GM19324 (cell line): ENCODE data around the gene ANO6.

Experiments
- ATAC-seq: cut with Tn5 transposase; IDR thresholded peaks from one replicate; pipeline ENCODE4 v1.9.1; 2021; ENCODE audit warnings: mild to moderate bottlenecking, moderate library complexity; ENCODE audit not compliant: unreplicated experiment, low FRiP score

The ANO6 gene

DNA sequence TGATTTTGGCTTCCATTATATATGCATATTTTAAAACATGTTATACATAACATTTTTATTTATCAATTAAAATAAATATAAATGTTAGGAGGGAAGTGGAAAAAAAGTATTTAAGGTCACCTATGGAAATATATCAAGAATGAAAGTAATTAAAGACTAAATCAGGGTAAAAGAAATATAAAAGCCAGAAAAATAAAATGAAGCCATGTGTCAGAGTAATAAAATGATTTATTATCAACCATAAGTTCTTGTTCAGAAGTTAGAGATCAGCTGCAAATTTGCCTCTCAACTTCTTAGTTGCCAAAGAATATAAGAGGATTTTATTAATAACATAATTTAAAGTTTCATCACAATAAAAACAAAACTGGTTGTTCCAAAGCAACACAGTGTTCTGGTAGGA is 121.9 kb downstream of the ANO6 start:
- ATAC-seq: no peak

DNA sequence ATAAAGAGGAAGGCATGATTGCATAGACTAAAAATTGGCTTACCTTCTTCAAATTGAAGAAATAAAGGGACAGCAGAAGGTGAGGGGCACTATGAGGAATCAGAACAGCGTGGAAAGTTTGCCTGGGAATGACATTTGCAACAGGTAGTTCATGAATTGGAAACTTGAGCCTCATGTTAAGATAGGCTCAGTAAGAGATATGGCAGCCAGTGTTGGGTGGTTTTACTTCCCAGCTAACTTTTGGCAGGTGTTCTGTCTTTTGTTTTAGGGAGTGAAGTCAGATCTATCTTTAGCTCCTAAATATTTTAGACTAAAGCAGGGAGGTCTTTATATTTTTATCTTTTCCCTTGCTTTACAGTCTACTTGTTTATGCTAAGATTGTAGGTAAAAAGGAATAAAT is 122.4 kb downstream of the ANO6 start:
- no peak for ATAC-seq

DNA sequence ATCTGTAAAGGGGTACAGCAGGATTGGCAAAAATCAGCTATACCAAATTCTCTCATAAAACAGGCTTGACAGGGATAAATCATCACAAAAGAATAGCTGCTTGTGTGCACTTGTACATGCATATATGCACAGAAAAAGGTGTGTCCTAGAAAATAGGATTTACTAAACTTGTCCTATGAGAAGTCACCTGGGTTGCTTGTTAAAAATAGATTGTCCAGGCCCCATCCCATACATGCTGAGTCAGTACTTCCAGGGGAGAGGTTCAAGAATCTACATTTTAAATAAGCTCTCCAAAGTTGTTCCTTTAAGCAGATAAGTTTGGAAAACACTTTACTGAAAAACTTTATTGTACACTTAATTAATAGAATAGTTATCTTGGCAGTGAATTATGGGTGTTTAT is 123.1 kb downstream of the ANO6 start:
- no peak for ATAC-seq

DNA sequence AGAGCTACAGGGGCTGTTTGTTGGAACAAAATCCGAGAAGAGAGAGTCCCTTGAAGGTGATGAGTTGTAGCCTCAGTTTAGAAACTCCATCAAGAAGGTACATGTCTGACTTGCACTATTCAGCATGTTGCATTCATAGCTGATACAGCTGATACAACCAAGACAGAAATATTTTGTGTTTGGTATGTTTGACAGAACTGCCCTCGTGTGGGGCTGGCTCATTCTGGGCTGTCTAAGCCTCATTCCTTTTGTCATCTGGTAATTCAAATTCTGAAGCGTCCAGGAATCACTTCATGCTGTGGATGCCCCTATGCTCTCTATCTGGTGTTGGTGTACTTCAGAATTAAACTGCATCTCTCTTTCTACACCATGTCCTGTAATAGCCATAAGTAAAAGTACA is 126.3 kb downstream of the ANO6 start:
- no peak for ATAC-seq

DNA sequence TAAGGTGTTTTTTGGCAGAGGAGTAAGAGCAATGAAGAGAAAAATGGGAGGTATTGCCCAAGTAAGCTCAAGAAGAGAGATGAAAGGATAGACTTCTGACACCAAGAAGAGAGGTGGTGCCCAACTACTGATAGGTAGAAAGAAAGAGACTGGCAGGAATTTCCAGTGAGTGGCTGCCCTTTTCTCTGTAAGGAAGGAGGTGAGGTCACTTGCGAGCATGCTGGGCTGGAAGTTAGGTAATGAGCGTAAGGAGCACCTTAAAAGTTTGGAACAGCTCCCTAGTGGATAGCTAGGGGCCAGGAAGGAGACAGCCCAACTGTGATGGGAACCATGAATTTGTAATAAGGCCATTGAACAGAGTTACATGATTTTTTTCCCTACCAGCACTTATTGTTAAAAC is 127.0 kb downstream of the ANO6 start:
- ATAC-seq: no peak

DNA sequence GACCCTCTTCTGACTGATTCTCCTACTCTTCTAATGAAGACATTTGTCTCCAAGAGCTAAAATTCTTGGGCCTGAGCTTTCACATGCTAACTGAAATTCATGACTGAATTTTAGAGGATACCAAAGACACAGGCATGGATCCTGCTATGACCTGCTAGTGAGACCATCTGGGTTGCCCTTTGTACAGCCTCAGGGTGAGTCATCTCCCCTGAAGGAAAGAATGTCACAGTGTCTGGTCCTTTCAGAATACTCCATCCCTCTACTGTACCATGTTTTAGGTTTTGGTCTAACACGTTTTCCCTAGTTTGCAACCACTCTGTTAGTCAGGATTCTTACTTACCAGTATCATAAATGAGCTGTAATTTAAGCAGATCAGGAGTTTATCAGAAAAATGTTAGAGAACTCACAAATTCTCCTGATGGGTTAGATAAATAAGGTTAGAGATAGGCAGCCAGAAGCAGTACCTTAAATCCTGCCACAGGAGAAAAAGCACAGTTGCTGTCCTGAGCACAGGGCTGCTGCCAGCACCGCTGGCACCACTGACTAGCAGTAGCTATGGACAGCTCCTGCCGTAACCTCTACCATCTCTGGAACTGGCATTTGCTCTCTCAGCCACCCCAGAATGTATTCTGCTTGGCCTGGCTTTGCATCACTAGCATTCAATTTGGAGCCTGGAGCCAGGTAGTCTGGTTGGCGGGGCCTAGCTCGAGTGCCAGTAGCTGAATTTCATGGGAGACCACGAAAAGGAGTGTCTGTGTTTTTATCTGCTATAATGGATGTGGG is 127.6 kb downstream of the ANO6 start:
- no peak for ATAC-seq

DNA sequence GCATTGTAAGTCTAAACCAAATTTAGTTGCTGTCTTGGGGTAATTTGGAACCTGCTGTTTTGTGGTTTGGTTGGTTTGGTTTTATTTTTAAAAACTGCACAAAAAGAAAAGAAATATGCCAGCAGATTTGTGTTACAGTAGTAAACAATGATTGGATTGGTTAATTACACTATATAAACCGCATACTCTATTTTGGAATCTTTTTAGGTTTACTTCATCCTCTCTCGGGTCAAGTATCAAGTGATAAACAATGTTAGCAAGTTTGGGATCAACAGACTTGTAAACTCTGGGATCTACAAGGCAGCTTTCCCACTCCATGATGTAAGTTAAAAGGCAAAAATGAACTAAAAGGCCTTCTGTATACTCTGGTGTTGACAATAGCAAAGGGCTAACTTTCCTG is 132.4 kb downstream of the ANO6 start:
- ATAC-seq: no peak

DNA sequence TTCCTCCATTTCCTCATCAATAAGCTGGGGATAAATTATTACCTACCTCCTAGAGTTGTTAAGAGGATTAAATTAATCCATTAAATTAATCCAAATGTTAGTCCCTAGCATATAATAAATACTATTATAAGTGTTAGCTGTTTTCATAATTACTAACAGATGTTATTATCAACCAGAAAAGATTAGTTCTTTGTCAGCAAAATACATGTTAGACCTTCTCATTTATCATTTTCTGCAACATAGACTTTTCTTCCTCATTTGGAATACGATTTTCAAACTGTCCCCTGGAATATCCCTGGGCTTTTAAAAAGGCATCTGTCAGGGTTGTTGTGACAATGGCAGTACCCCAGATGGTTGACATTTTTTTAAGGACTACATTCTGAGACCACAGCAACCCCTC is 133.1 kb downstream of the ANO6 start:
- no peak for ATAC-seq

DNA sequence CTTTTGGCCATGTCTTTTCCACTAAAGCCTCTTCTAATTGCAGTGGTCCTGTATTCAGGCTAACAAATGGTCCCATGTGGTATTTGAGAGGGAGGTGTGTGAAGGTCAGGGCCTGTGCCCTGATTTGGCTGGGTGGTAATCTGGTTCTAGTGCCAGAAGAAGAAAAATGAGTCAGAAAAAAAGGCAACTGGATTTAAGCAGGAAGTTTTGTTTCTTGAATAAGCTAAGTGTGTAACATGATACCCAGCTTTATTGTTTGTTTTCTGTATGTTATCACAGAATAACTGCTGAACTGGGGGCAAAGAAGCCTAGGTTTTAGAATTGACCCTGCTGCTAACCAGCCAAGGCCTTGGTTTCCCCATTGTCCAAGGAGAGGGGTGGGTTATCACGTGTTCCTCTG is 134.0 kb downstream of the ANO6 start:
- no peak for ATAC-seq

DNA sequence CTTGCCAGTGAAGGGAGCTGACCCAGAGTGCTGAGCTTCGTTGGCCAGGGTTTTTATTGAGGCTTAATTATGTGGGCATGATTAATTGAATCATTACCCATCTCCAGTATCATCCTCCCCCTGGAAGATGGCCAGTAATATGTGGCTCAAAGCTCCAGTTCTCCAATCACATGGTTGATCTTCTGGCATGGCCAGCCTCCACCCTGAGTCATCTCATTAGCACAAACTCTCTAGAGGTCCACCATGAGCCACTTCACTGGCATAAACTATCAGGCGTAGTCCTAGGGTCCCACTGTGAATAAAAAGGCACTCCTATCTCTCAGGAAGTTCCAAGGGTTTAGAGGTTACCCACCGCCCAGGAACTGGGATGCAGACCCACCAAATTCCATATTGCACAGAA is 135.0 kb downstream of the ANO6 start:
- ATAC-seq: no peak

DNA sequence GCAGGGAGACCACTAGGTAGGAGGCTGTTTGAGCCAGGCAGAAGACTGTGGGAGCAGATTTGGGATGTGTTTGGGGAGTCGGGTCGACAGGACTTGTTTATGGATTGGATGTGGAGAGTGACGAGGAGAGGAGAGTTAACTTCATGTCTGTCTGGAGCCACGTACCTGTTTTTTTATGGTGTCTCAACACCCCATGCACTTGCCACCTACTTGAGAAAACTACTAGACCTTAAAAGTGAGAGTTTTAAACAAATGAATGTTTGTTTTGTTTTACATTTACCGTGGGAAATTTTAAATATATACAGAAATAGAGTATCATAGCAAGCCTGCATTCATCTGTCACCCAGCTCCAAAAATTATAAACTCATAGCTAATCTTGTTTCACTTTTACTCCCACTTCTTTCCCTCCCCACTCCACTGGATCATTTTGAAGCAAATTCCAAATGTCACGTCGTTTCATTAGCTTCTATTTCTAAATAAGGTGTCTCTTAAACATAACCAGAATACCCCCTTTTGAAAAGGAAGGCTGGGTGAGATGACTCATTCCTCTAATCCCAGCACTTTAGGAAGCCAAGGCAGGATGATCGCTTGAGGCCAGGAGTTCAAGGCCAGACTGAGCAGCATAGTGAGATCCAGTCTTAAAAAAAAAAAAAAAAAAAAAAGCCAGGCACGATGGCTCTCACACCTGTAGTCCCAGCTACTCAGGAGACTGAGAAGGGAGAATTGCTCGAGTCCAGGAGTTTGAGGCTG is 136.2 kb downstream of the ANO6 start:
- ATAC-seq: no peak

DNA sequence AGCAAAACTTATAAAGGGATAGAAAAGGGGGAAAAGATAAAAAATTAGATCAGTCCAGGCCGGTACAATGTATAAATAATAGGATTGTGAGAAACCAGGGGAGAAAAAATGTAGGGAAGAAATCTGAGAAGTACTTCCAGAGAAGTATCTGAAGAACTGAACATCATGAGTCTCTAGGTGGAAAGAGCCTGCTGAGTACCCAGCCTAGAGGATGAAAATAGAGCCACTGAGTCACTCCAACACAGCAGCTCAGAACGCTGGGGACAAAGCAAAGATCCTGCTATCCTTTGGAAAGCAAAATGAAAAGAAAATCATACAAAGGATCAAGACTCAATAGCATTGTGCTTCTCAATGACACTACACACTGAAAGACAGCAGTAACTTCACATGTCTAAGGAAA is 138.0 kb downstream of the ANO6 start:
- peak; percentile 11 for ATAC-seq

DNA sequence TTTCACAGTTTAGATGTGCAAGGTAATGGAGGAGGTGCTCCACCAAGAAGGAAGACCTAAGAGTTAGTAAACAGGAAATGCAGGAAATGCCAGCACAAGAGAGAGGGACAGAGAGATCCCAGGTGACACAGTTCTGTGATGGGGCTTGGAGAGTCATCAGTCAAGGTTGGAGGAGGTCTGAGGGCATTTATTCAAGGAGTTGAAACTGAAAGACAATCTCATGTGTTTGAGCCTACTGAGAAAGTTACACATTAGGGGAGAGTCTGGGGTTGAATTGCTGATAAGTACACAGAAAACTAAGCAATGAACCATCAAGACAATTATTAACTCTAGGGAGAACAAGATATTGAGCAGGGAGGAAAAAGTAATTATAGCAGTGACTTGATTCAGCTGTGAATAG is 138.5 kb downstream of the ANO6 start:
- ATAC-seq: peak; percentile 89

DNA sequence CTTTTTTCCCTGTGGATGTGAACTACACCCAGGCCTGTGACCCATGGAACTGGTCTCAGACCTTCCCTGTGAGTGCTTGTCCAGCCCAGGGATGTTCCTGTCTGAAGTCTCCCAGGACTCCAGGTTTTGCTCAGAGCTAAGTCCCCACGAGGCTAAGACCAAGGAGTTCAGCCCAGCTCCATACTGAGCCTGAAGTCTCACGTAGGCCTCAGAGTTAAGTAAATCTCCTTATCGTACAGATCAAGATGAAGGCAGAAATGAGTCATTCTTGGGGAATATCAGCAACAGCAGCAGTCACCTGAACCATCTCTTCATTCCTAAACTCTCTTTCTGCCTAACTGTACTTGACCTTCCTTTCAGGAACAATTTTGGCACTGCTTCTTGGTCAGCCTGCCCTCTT is 139.8 kb downstream of the ANO6 start:
- no peak for ATAC-seq

DNA sequence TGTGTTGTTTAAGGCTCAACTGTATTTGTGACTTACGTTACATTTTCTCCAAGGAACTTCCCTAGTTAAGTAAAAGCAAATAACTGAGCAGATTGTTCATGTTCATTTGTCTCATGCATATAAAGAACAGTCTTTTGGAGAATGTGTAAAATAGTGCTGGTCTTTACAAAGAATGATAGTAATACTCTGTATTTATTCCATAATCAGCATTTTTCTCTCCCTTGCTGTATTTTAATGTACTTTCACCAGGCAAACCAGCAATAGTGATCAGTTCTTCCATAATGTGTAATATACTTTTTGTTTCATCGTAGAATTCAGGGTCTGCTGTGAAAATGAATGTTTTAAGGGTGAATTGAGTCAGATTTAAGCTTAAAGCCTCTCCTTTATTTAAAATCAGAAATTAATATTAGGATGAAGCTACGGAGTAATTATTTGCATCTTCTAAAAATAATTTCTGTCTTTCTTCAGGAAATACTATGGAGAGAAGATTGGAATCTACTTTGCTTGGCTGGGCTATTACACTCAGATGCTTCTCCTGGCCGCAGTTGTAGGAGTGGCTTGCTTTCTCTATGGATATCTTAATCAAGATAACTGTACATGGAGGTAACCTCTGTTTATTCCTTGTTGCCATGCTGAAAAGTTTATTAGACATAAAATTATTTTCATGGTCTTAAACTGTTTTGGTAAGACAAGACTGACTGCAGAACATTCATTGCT is 141.1 kb downstream of the ANO6 start:
- no peak for ATAC-seq

DNA sequence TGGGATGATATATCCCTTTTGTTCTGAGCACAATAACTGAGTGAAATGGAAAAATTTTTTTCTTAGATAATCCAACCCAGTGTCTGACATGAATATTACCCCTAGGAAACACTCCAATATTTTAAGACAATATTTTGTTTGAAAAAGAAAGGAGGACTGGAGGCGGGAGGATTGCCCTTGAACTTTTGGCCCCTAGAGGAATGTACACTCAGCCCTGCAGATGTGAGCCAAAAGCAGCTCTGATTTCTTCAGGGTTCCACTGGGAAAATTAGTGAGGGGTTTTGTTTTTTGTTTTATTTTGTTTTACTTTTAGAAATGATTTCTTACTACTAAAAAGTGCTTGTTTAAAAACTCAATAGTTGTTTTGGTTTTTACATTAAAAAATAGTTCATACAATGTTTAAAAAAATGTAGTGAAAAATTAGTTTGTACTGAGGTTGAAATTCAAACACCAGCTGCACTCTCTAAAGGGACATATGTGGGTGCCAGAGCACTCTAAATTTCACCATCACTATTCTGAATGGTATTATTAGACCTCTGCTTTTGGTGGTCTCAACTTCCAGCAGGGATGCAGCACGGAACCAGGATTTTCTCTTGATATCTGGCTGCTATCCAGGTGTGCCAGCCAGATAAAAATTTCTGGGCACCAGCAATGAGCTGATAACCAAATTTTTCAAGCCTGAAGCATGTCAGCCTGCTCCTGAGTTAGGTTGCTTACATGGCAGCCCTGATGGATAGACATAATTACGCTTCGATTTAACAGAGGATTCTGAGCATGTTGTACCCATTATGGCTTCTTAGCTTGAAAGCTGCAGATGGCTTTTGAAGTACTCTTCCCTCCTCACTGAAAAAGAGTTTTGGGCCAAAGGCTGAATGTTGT is 141.9 kb downstream of the ANO6 start:
- ATAC-seq: no peak

DNA sequence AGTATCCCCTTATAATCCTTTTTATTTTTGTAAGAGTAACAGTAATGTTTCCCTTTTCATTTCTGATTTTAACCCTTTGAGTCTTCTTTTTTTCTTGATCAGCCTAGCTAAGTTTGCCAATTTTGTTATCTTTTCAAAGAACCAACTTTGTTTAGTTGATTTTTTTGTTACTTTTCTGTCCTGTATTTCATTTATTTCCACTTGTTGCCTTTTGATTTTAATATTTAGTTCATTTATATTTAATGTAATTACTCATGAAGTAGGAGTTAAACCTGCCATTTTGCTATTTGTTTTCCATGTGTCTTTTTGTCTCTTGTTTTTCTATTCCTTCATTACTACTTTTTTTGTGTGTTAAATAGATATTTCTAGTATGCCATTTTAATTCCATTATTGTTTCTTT is 146.4 kb downstream of the ANO6 start:
- ATAC-seq: no peak

DNA sequence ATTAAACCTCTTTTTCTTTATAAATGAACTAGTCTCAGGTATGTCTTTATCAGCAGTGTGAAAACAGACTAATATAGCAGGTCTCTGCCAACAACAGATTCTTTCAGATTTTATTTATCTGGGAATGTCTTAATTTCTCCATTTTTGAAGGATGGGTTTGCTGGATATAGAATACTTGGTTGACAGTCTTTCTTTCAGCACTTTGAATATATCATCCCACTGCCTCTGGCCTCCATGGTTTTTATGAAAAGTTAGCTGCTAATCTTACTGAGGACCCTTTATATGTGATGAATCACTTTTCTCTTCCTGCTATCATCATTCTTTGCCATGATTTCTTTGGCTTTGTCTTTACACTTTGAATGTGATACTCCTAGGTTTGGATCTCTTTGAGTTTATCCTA is 148.0 kb downstream of the ANO6 start:
- no peak for ATAC-seq

DNA sequence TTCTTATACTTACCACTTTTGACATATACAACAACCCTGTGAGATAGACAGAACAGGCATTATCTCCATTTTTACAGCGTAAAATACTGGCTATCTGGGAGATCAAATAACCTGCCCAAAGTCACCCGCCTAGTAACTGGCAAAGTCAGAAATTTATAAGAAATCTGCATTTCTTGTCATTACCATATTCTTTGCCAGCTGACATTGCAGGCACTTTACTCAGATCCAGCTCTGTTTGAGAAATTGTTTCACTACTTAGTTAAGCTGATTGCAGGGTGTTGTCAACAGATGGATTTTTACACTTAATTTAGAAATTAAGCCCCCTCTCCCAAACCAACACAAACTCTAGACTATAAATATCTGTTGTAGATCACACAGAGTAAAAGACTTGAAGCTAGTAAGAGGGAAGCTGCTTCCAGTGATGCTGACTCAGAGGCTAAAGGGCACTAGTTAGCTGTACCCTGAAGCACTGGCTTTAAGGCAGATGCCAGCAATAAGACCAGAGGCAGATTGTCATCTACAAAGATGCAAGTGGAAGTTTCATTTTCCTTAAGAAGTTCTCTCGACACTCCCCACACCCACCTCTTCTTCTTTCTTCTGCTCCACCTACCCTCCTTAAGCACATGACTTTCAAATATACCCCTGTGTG is 153.1 kb downstream of the ANO6 start:
- no peak for ATAC-seq

DNA sequence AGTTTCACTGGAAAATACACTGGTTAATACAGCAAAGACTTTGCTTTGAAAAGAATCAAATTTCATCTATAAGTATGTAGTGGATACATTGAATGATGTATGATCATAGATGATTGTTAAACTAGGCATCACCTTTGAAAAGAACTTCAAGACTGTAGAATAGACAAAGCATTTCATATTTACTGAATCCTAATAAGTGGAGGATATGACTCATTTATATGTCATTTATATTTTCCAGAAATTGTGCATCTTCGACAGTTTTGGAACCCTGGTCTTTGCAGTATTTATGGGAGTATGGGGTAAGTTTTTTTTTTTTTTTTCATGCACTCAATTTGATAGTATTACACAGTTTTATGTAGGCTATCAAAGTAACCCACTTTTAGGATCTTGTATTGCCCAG is 161.9 kb downstream of the ANO6 start:
- no peak for ATAC-seq
